ENCODE measurements around the gene RAB3C.
"Not testable (repeated sequence)": the region's sequence is repeated elsewhere in the genome, so short reads cannot be mapped to it uniquely, and the experiment has no call there.

RAB3C gene

DNA sequence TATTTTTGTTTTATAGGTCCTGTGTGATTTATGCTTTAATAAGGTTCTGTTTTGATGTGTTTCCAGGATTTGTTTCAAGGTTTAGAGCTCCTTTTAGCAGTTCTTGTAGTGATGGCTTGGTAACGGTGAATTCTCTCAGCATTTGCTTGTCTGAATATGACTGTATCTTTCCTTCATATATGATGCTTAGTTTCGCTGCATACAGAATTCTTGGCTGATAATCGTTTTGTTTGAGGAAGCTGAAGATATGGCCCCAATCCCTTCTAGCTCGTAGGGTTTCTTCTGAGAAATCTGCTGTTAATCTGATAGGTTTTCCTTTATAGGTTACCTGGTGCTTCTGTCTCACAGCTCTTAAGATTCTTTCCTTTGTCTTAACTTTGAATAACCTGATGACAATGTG is 20.0 kb downstream of the RAB3C start:
- DNase-seq (ENCODE audit: low read depth in 2 of 2): not testable (repeated sequence)

DNA sequence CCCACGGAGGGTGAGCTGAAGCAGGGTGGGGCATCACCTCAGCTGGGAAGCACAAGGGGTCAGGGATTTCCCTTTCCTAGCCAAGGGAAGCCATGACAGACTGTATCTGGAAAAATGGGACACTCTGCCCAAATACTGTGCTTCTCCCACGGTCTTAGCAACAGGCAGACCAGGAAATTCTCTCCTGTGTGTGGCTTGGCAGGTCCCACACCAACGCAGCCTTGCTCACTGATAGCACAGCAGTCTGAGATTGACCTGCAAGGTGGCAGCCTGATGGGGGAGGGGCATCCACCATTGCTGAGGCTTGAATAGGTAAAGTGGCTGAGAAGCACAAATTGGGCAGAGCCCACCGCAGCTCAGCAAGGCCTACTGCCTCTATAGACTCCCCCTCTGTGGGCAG is 23.2 kb downstream of the RAB3C start:
- no peak for DNase-seq (ENCODE audit: low read depth in 2 of 2)

DNA sequence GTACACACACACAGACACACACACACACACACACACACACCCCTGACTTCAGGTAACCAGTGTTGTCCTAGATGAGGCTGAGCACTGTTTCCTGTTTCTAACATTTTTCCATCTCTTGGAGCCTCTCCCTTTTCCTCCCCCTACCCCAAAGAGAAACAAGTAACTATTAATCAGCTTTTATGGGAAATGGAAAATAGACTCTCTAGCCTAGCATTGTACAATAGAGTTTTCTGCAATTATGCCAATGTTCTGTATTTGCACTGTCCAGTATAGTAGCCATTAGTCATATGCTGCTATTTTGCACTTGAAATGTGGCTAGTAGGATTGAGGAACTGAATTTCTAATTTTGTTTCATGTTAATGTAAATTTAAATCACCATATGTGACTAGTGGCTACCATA is 33.1 kb downstream of the RAB3C start:
- no peak for DNase-seq (ENCODE audit: low read depth in 2 of 2)

DNA sequence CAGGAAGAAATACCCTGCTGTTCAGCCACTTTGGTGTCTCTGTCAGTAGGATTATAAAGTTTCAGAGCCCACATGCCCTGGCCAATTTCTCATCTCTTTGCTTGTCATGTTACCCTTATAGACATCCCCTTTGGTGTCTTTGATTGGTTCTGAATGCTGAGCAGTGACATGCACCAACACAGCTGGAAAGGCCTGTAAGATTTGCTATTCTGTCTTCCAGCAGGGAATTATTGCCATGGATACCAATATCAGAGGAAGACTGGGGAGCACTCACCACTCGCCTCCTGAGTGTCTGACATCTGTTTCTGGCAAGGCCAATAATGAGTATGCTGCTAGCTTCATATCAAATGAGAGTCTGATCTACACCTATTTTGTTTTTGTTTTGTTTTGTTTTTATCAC is 34.4 kb downstream of the RAB3C start:
- DNase-seq (ENCODE audit: low read depth in 2 of 2): no peak

DNA sequence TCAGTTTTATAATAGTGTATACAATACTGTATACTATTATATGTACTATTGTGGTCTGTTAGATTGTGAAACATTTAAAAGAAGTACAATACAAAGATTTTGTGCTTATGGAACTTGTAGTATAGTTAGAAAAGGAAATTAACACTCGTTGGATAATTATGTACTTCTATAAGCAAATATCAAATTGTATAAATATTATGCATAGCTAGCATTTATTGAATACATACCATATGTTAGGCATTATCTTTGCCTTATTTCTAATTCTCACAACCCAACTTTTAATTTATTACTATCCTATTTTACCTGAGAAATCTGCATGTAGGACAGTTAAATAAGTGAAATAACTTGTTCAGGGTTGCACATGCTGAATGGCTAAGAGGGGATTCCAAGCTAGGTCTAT is 37.5 kb downstream of the RAB3C start:
- no peak for DNase-seq (ENCODE audit: low read depth in 2 of 2)

DNA sequence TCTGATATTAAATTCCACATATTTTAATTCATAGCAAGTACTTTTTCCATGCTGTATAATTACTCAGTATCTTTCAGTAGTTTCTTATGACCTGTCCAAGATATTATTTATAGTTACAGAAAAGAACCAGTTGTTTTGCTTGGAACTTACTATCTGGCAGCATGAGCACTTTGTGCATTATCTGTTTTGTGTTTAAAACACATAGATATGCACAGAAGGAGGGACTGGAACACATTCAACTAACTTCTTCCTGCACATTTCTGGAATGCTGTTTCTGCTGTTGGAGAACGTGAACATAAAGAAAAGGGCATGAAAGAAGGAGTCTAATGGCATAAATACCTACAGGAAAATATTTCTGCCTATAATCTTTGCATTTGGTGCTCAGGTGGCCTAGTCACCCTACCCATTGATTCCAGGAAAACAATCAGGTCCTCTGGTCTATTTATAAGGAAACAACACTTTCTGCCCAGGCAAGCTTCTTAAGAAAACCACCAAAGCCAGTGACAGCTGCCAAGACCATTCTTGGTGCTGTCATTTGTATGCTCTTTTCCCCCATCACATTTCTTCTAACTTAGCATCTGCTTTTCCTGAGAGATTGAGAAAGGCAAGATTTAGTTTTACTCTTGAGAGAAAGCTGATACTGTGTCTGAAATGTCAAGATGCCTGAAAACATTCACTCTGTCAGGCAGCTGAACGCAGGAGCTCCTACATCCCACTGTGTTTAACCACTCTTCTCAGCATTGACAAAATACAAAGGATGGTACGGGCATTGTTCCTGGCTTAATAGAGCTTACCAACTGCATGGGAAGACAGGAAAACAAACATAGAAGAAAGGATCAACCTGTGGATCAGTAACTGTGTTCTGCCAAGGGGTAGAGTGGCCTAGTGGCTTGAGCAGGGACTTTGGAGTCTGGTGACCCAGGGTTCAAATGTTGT is 40.3 kb downstream of the RAB3C start:
- no peak for DNase-seq (ENCODE audit: low read depth in 2 of 2)

DNA sequence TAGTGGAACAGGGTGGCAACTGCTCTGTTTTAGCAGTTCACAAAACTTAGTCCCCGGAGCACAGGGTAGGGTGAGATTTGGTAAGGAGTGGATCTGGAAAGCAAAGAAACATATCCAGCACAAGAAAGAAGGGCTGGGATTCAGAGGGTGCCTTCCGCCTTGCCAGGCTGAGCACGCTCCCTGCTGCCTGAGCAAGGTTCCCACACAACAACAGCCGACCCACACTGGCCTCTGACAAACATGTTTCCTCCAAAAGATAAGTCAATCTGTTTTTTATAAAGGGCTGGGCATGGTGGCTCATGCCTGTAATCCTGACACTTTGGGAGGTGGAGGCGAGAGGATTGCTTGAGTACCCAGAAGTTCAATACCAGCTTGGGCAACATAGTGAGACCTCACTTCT is 45.8 kb downstream of the RAB3C start:
- no peak for DNase-seq (ENCODE audit: low read depth in 2 of 2)

DNA sequence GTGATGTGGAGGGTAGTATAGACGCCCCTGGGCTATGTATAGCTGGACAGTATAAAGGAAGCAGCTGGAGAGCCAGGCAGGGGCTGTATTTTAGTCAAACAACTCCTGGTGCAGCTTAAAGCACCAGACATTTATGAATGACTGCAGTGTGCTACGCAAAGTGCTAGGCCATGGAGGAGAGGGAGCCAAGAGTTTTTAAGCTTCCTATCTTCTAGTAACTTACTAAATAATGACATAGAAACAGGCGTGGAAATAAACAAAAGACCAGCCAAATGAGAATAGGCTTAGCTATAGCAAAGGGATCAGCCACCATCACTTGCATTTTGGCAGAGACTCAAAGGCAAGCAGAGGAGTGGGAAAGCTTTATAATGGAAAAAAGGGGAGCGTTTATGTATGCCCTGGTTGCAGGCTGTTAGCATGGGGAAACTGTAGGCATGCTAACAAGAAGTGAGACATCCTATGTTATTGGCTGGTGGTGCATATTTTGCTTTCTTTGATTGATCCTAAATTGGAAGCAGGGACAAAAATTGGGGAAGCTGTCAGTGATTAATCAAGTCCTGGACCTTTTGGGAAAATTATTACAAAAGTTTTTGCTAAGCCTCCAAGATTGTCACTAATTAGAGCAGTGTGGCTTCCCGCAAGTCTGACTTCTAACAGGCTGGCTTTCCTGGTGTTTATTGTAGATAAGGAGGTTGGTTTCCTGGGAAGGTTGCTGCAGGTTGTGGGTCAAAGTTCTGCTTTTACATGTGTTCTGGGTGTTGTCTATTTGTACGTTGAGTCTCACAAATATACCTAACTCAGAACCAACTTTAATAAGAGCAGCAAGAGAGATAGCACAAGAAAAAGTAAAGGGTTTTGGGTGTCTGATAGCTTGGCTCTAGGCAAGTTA is 46.6 kb downstream of the RAB3C start:
- no peak for DNase-seq (ENCODE audit: low read depth in 2 of 2)

DNA sequence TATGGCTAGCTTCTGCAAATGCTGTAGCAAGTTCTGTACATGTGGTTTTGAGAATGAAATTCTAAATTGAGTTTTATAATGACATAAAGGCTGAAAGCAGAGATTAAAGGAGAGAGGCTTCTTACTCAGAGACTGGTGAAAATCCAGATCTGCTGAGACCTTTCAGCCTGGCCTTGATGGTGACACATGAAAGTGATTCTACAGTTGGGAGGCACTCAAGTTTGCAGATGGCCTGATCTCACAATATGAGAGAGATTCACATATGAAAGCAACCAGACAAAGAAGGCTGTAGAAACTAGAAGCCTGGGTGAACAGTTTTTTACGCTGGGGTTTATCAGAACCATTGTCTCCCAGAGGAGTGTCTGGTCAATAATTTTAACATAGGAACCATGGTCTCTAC is 49.0 kb downstream of the RAB3C start:
- no peak for DNase-seq (ENCODE audit: low read depth in 2 of 2)

DNA sequence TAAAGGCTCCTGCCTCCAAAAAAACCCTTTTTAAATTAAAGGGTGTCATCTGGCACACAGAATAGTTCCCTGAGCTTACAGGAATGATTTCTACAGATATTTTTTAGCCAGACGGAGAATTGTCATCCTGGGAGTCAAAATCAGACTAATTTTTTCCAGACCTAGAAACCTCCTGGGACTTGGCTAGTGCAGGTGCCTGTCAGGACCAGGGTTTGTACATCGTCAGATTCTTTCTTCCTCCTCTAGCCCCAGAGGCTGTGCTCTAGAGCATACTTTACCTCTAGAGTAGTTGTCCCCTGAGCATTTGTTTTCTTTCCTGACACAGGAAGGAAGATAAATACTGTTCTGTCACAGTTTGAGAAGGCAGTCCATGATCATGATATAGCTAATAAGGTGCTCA is 52.5 kb downstream of the RAB3C start:
- DNase-seq (ENCODE audit: low read depth in 2 of 2): no peak

DNA sequence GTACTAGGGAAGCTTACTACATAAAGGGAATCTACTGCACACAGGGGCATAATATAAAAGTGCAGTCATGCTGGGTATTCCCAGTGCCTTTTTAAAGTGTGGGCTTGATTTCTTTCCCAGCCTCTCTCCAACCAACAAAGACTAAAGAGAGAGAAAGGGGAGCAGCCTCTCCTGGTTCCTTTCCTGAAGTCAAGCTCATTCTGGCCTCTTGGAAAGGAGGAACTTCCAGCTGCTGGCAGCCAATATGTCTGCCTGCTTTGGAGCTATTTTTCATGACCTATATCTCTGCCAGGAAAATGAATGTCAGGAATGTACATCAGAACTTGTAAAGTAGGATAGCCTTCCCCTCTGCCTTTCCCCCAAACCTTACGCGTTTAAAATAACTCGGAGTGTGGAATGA is 57.1 kb downstream of the RAB3C start:
- no peak for DNase-seq (ENCODE audit: low read depth in 2 of 2)

DNA sequence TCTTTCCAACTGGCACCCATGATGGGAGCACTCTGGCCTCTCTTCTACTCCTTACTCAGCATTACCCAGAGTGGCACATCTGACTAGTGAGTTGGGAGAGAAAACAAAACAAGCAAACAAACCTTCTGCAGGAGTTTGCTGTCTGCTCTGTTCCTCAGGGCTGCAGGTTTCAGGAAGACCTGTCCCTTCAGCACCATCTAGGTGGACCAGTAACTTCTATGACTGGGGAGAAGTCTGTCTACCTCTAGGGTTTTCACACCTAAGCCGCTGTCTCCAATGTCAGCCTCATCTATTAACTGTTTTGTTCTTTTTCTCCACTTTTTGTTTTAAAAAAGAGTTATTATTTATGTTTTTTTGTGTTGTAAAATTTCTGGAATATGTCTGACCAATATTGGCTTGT is 58.7 kb downstream of the RAB3C start:
- DNase-seq (ENCODE audit: low read depth in 2 of 2): no peak

DNA sequence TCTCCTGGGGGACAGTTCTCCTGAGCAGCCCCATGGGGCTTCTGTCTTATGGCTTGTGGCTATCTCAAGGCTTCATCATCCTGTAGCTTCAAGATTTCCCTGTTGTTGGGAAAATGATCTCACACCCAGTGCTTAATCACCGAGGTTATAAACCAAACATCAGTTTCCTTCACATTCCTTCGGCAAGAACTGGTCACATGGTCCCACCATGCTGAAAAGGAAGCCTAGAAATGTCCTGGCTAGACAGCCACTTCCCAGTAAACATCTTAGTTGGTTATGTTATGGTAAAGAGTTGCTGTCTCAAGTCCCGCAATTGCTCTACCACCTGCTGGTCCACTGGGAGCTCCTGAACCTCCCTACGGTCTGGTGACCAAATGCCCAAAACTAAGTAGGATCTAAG is 66.0 kb downstream of the RAB3C start:
- DNase-seq (ENCODE audit: low read depth in 2 of 2): no peak

DNA sequence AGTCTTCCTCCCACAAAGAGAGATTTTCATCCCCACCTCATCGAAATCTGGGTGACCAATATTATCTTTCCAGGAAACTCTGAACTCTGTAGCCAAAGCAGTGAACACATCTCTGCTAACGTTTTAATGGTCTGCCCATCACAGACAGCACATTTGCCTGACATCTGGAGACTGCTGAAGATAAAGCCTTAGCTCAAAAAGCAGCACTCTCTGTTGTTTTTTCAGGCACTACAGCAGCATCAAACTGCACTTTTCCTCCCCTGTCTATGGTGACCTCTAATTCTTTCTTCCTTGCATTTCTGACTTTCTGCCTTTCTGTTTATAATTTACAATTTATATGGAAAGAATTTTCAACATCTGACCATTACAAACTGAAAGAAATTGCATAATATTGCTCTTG is 66.8 kb downstream of the RAB3C start:
- no peak for DNase-seq (ENCODE audit: low read depth in 2 of 2)

DNA sequence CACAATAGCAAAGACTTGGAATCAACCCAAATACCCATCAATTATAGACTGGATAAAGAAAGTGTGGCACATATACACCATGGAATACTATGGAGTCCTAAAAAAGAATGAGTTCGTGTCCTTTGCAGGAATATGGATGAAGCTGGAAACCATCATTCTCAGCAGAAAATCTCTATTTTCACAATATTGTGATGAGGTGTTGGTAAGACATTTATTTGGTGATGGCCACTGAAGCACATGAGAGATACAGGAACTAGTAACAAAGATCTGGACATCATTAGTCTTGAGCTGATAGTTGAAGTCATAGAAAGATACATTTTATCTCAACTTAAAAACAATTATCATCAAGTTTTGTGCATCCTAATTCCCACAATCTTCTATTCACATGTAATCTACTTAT is 70.6 kb downstream of the RAB3C start:
- DNase-seq (ENCODE audit: low read depth in 2 of 2): no peak

DNA sequence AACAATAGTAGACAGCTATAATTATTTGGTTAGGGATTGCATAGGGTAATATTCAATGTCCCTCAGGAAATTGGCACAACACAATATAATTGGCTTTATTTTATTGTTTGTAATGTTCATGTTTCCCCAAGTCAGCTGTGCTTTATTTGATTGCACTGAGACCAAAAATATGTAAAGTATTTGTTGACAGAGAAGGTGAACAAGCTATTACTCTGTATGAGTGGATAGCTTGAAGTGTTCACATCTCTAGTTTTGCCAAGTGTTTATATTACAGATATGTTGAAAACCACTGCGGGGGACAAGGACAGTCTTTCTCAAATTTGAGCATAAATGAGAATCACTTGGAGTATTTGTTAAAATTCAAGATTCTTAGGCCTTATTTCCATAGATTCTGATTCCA is 83.3 kb downstream of the RAB3C start:
- no peak for DNase-seq (ENCODE audit: low read depth in 2 of 2)

DNA sequence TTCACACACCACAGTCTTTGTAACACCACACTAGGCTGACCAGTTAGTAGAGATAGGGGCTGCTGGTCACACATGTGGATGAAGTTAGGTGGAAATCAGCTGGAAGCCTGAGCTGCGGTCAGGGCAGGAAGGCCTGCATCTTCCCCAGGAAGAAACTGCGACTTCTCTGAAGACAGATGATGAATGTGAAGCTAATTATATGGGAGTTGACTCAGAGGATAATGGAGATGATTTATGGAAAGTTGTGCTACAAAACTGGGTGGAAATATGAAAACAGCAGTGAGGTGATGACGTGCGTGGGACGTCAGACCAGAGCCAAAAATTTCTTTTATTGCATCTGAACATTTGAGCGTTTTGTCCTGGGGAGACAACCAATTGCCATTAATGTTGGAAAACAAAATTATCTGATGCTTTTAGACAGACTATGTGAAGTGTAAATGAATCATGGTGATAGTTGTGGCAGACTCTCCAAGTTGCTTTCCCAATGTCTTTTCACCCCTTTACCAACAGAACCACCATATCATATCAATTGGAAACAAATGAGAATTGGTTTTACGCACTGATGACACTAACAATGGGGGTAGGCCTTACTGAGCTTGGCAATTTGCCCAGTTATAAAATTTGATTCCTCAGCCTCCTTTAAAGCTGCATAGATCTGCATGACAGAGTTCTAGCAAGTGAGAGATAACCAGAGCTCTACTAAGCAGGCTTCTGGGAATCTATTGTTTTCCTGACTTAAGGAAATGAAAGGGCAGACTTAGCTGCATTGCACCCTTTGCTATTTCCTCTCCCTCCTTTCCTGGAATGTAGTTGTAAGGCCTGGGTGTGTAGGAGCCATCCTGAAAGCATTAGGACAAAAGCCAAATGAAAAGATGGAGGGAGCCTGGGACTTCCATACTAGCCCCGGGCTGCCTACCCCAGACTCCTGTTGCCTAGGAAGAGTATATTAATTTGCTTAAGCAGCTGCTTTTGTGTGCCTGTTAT is 84.0 kb downstream of the RAB3C start:
- DNase-seq (ENCODE audit: low read depth in 2 of 2): no peak

DNA sequence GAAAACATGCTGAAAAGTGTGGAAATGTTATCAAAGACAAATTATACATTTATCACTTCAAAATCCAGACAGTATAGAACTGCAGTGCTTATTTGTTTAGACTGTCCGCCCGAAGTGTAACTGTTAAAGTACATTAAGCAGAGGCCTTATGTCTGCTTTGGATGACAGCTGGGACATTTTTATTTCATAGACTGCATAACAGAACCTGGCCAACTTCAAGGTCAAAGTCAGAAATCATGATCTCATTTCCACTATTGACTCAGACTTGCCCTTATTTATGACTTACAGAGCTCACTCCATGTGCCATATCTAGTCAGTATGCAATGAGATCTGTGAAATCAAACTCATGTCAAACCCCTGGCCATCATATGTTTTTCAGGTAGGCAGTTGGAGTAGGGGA is 87.7 kb downstream of the RAB3C start:
- no peak for DNase-seq (ENCODE audit: low read depth in 2 of 2)

DNA sequence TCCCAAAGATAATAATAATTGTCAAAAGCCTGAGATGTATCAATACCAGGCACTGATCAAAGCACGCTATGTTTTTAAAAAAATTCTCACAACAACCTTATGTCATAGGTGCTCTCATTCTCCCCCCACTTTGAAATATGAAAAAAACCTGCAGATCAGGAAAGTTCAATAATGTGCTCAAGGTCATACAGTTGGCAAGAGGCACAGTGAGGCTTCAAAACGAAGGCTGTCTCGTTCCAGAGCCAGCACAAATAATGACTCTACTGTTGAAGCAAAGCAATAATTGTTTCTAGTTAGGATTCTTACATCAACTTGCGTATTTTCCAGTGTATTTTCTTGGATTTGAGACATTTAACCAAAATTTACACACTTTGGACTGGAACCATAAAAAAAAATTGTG is 88.3 kb downstream of the RAB3C start:
- no peak for DNase-seq (ENCODE audit: low read depth in 2 of 2)

DNA sequence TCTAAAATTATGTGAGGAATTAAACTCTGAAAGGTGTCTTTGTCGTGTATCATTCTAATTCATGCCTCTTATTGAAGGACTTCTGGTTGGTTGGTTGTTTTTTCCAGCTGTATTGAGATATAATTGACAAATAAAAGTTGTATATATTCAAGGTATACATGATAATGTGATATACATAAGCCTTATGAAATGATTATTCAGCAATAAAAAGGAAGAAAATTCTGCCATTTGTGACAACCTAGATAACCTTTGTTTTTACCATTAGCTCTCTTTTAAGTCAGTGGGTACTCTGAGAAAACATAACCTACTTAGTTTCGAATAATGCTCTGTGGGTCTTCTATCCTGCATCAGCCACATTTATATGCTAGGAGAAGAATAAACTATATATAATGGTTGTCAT is 89.6 kb downstream of the RAB3C start:
- no peak for DNase-seq (ENCODE audit: low read depth in 2 of 2)

DNA sequence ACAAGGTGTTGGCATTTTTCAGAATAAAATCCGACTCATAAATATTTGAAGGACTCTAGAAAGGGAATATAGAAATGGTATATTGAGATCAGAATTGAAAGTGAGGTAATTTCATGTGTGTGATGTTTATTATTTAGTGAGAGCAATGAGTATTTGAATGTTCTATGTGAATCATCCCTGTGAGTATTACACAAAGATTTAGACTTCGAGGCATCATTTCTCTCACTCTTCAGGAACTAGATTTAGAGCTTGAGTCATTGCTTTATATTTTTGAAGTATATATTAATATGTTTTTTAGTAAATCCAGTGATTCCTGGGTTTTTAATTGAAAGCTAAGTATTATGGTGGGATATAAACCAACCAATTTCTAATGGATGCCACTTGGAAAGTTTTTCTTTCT is 91.2 kb downstream of the RAB3C start:
- DNase-seq (ENCODE audit: low read depth in 2 of 2): no peak

DNA sequence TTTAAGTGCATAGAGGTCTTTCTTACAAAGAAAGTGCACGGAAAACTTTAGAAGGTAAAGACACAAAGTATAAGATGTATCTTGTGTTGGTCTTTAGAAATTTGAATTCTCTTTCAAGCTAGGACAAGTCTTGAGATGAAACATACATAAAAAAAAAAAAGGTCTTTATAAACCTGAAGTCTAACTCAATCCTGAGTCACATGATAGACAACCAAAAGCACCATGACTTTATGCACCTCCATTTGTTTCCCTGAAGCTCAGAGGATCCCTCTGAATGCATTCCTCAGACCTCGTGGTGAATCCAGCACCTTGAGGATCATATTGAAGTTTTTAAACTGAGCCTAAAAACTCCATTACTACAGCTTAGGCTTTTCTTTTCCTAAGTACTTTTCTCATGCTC is 91.8 kb downstream of the RAB3C start:
- DNase-seq (ENCODE audit: low read depth in 2 of 2): no peak
